ENCODE measurements around the gene ATP9B.

- TF ChIP-seq CTCF (conservative IDR thresholded peaks at IDR 0.05) (no peak), EZH2 (IDR thresholded peaks at IDR 0.05; ENCODE audit: low read depth) (no peak)
Measured at GRCh38 chr18:79384834-79385233, 315.6 kb downstream of the ATP9B start.

All from PC-9 (cell line).